Stimulated activated CD4-positive, alpha-beta T cell treated with anti-CD3 and anti-CD28 coated beads, Interleukin-12 subunit alpha, Interleukin-12 subunit beta, amount 100 ng/mL, for 4 hours (primary cell): Measurements from ENCODE around the gene ANTXR1.
"Not testable (repeated sequence)": the region's sequence is repeated elsewhere in the genome, so short reads cannot be mapped to it uniquely, and the experiment has no call there.

Experiments
- DNase-seq: peaks from one replicate; pipeline ENCODE4 v3.0.0-alpha.2; 2020

ANTXR1 gene

GRCh38 chr2:69167469-69167822 is 154.5 kb downstream of the ANTXR1 start:
- no peak for DNase-seq

GRCh38 chr2:69168144-69168813 is 155.3 kb downstream of the ANTXR1 start:
- DNase-seq: no peak

- DNase-seq: no peak
Observed at GRCh38 chr2:69168950-69169654, 156.1 kb downstream of the ANTXR1 start.

GRCh38 chr2:69169655-69170389 is 156.8 kb downstream of the ANTXR1 start:
- DNase-seq: no peak

- DNase-seq: no peak
Observed at GRCh38 chr2:69170661-69171060, 157.7 kb downstream of the ANTXR1 start.

GRCh38 chr2:69171116-69171896 is 158.3 kb downstream of the ANTXR1 start:
- no peak for DNase-seq

- no peak for DNase-seq
Observed at GRCh38 chr2:69171897-69172525, 159.0 kb downstream of the ANTXR1 start.

- no peak for DNase-seq
Observed at GRCh38 chr2:69173706-69174105, 160.7 kb downstream of the ANTXR1 start.

GRCh38 chr2:69174211-69174610 is 161.2 kb downstream of the ANTXR1 start:
- not testable (repeated sequence) for DNase-seq

- no peak for DNase-seq
Observed at GRCh38 chr2:69175790-69176715, 163.1 kb downstream of the ANTXR1 start.

GRCh38 chr2:69177063-69177771 is 164.2 kb downstream of the ANTXR1 start:
- DNase-seq: no peak

GRCh38 chr2:69177785-69178636 is 165.0 kb downstream of the ANTXR1 start:
- no peak for DNase-seq

- no peak for DNase-seq
Observed at GRCh38 chr2:69178756-69179155, 165.8 kb downstream of the ANTXR1 start.

- no peak for DNase-seq
Observed at GRCh38 chr2:69180227-69180626, 167.2 kb downstream of the ANTXR1 start.

- DNase-seq: no peak
Observed at GRCh38 chr2:69180974-69181373, 168.0 kb downstream of the ANTXR1 start.

- no peak for DNase-seq
Observed at GRCh38 chr2:69181806-69182427, 168.9 kb downstream of the ANTXR1 start.

GRCh38 chr2:69183659-69184058 is 170.7 kb downstream of the ANTXR1 start:
- no peak for DNase-seq

- DNase-seq: no peak
Observed at GRCh38 chr2:69184224-69184623, 171.2 kb downstream of the ANTXR1 start.

GRCh38 chr2:69185807-69186206 is 172.8 kb downstream of the ANTXR1 start:
- DNase-seq: no peak
